IMR-90 (cell line): Measurements from ENCODE around the gene TGOLN2. TPM values are rescaled to one million over a fixed set of nuclear protein-coding genes. Genes with fewer than 3 reads are reported as not detected.
A peak's percentile ranks its signal among the peaks of the same experiment; 100 is the strongest.
"Not testable (repeated sequence)": the region's sequence is repeated elsewhere in the genome, so short reads cannot be mapped to it uniquely, and the experiment has no call there.

ENCODE experiments used
- ATAC-seq: fragments of 200-7000 bp; cut with Tn5 transposase; 2 replicates; pipeline ENCODE4 v1.9.1; 2020; ENCODE audit warnings: low read depth, mild to moderate bottlenecking, moderate library complexity
- BruUV-seq: library from RNA; stranded (reverse); fragments of 400-500 nt; replicated peaks from 2 replicates; lab custom pipeline; 2021; lab: Mats Ljungman, UMichigan
- CTCF ChIA-PET: fragments of 300-600 bp; formaldehyde crosslinking; extraction: SDS; loops from one replicate; lab custom pipeline; 2021; ENCODE audit warnings: antibody characterized with exemption; lab: Yijun Ruan, JAX
- POLR2A ChIA-PET: fragments of 300-600 bp; sonication (Branson Sonifier 250); formaldehyde crosslinking; loops from one replicate; lab custom pipeline; 2022; ENCODE audit warnings: antibody characterized with exemption; ENCODE audit not compliant: unreplicated experiment; lab: Charles Lee
- DNase-seq: peaks from one replicate; pipeline ENCODE4 v3.0.0; 2013
- H2AFZ ChIP-seq: replicated peaks from 2 replicates; pipeline ENCODE3; 2013; ENCODE audit warnings: low read length, mild to moderate bottlenecking; ENCODE audit not compliant: poor library complexity
- H2AK5ac ChIP-seq: 2 replicates; pipeline ENCODE4 v1.6.1; 2013; ENCODE audit warnings: low read depth, low read length, inconsistent platforms
- H2AK9ac ChIP-seq: replicated peaks from 2 replicates; pipeline ENCODE3; 2013; ENCODE audit warnings: mild to moderate bottlenecking, low read depth, low read length, moderate library complexity; ENCODE audit not compliant: poor library complexity
- H2BK120ac ChIP-seq: 2 replicates; pipeline ENCODE4 v1.6.1; 2013; ENCODE audit warnings: low read depth, low read length, inconsistent platforms
- H2BK15ac ChIP-seq: 3 replicates; pipeline ENCODE4 v1.6.1; 2013; ENCODE audit warnings: low read depth, low read length, inconsistent platforms
- H2BK20ac ChIP-seq: 2 replicates; pipeline ENCODE4 v1.6.1; 2013; ENCODE audit warnings: low read depth, mild to moderate bottlenecking, inconsistent platforms, low read length, moderate library complexity
- H2BK5ac ChIP-seq: 2 replicates; pipeline ENCODE4 v1.6.1; 2013; ENCODE audit warnings: mild to moderate bottlenecking, low read depth, low read length, inconsistent platforms; ENCODE audit not compliant: poor library complexity, severe bottlenecking
- H3K14ac ChIP-seq: replicated peaks from 2 replicates; pipeline ENCODE4 v1.6.1; 2013; ENCODE audit warnings: low read depth, low read length, inconsistent platforms
- H3K18ac ChIP-seq: 2 replicates; pipeline ENCODE4 v1.6.1; 2013; ENCODE audit warnings: low read depth, low read length, control low read depth
- H3K23ac ChIP-seq: 2 replicates; pipeline ENCODE4 v1.6.1; 2013; ENCODE audit warnings: low read depth, low read length, inconsistent platforms
- H3K27ac ChIP-seq: 2 replicates; pipeline ENCODE4 v1.5.1; 2013; ENCODE audit warnings: mild to moderate bottlenecking, control low read depth, low read length; ENCODE audit not compliant: insufficient read depth
- H3K27me3 ChIP-seq: 2 replicates; pipeline ENCODE4 v1.6.1; 2013; ENCODE audit warnings: low read length; ENCODE audit not compliant: control insufficient read depth, insufficient read depth
- H3K36me3 ChIP-seq: 2 replicates; pipeline ENCODE4 v1.6.1; 2013; ENCODE audit warnings: low read length, mixed read lengths; ENCODE audit not compliant: control insufficient read depth, insufficient read depth
- H3K4ac ChIP-seq: 2 replicates; pipeline ENCODE4 v1.6.1; 2013; ENCODE audit warnings: low read depth, low read length, inconsistent platforms
- H3K4me1 ChIP-seq: 2 replicates; pipeline ENCODE4 v1.6.1; 2013; ENCODE audit warnings: low read length, mixed read lengths; ENCODE audit not compliant: control insufficient read depth, insufficient read depth
- H3K4me2 ChIP-seq: 2 replicates; pipeline ENCODE4 v1.6.1; 2013; ENCODE audit warnings: low read depth, mild to moderate bottlenecking, control low read depth, low read length, moderate library complexity
- H3K4me3 ChIP-seq: 2 replicates; pipeline ENCODE4 v1.5.1; 2013; ENCODE audit warnings: low read depth, mild to moderate bottlenecking, control low read depth, low read length, moderate library complexity; ENCODE audit not compliant: insufficient read depth
- H3K56ac ChIP-seq: 2 replicates; pipeline ENCODE4 v1.6.1; 2013; ENCODE audit warnings: low read length, inconsistent platforms; ENCODE audit not compliant: insufficient read depth; ENCODE audit errors: extremely low read depth
- H3K79me1 ChIP-seq, 2 experiments: 2 replicates each; pipeline ENCODE4 v1.6.1; 2013; ENCODE audit warnings: low read length in 2 of 2, inconsistent platforms in 1 of 2, low read depth in 1 of 2
- H3K9ac ChIP-seq: 2 replicates; pipeline ENCODE4 v1.6.1; 2013; ENCODE audit warnings: low read depth, low read length, control low read depth
- H3K9me1 ChIP-seq: 2 replicates; pipeline ENCODE4 v1.6.1; 2013; ENCODE audit warnings: low read length, inconsistent platforms; ENCODE audit not compliant: insufficient read depth
- H3K9me3 ChIP-seq: 2 replicates; pipeline ENCODE4 v1.6.1; 2013; ENCODE audit warnings: low read length; ENCODE audit not compliant: control insufficient read depth, insufficient read depth
- H4K20me1 ChIP-seq: 2 replicates; pipeline ENCODE4 v1.6.1; 2013; ENCODE audit warnings: low read length, inconsistent platforms; ENCODE audit not compliant: insufficient read depth
- H4K5ac ChIP-seq: 2 replicates; pipeline ENCODE4 v1.6.1; 2013; ENCODE audit warnings: mild to moderate bottlenecking, low read depth, low read length, control low read depth
- H4K8ac ChIP-seq, 2 experiments: 2 replicates each; pipeline ENCODE4 v1.6.1; 2013; ENCODE audit warnings: low read depth in 2 of 2, low read length in 2 of 2, control low read depth in 1 of 2, inconsistent platforms in 1 of 2
- H4K91ac ChIP-seq: 2 replicates; pipeline ENCODE4 v1.6.1; 2013; ENCODE audit warnings: low read depth, low read length, inconsistent platforms; ENCODE audit not compliant: insufficient read depth
- CEBPB ChIP-seq: IDR thresholded peaks from 2 replicates; pipeline ENCODE4 v1.6.1; 2012; ENCODE audit warnings: low read depth, low read length, improper control_type of control experiment
- MAFK ChIP-seq: IDR thresholded peaks from 2 replicates; pipeline ENCODE4 v1.6.1; 2012; ENCODE audit warnings: low read depth, low read length, improper control_type of control experiment
- WGBS, 2 experiments: methylation state at CpG; one replicate each; pipeline versions ENCODE4 v1.1.5 to v1.1.7; 2013; ENCODE audit warnings: missing lambda C conversion rate in 2 of 2; ENCODE audit not compliant: insufficient read length in 1 of 2; ENCODE audit errors: extremely low coverage in 2 of 2; 5-methylcytosine and 5-hydroxymethylcytosine counted together
- dilution Hi-C: fragments of 300-500 bp; cut with HindIII; formaldehyde crosslinking; loops from one replicate; pipeline ENCODE4 v1.14.3; 2018; ENCODE audit warnings: low sequenced_read_pairs; ENCODE audit not compliant: unreplicated experiment
- in situ Hi-C: fragments of 300-500 bp; cut with MboI; formaldehyde crosslinking; loops from 3 replicates; pipeline ENCODE4 v1.14.3; 2019; ENCODE audit warnings: low sequenced_read_pairs, inconsistent platforms, mixed read lengths
- intact Hi-C: fragments of 100-400 bp; cut with micrococcal nuclease; formaldehyde crosslinking; loops from 2 replicates; pipeline ENCODE4 v1.10.0; 2022
- polyA plus RNA-seq, 3 experiments: library from polyadenylated mRNA; depleted of rRNA; stranded (reverse); fragments of >200 nt; gene quantifications; 2 replicates each; pipeline ENCODE4 v1.2.3, GENCODE V29; 2012; ENCODE audit warnings: low replicate concordance in 1 of 3
- total RNA-seq: library from RNA; depleted of rRNA; stranded (reverse); fragments of >200 nt; gene quantifications from 2 replicates; pipeline ENCODE4 v1.2.3, GENCODE V29; 2012

Gene TGOLN2
- total and polyA plus RNA-seq, 2 of the 4 experiments (the other 2 are of a cell fraction), result 57.7 to 92.3 TPM

- peak overlapping the region; percentile 28; the same call in 1 of the 2 replicates for H3K27ac ChIP-seq
- H3K23ac ChIP-seq, result peak overlapping the region; percentile 56; the same call in 1 of the 2 replicates
- BruUV-seq, result no TSS peak
- 90% methylated on average over 2 of the region's 10 CpGs; no CpG with 5 or more reads in 1 of the 2 experiments for WGBS, 2 experiments
- H3K4ac ChIP-seq, result peak overlapping the region; percentile 47; the same call in 1 of the 2 replicates
- H3K4me2 ChIP-seq, result peak overlapping the region; percentile 100
- no peak overlapping the region for H2BK20ac ChIP-seq
- TF ChIP-seq MAFK (no peak), CEBPB (peak; percentile 86)
- H3K18ac ChIP-seq, result no peak overlapping the region
- H3K14ac ChIP-seq, result peak overlapping the region; percentile 43; the same call in 1 of the 2 replicates
- peaks cover 18 to 81% of the 10 kb centered on the region in 2 experiments for H3K79me1 ChIP-seq
- peaks cover 7% of the 10 kb centered on the region for H3K4me1 ChIP-seq
- H3K4me3 ChIP-seq, result peak overlapping the region; percentile 57
- H2BK15ac ChIP-seq, result no peak overlapping the region
- no peak overlapping the region for H4K91ac ChIP-seq
- peak overlapping the region; percentile 55; the same call in 1 of the 2 replicates for H2BK120ac ChIP-seq
- dilution Hi-C loops (no loop called here), intact Hi-C loops (loop anchor here (5.0 kb wide), 1 partner anchor 227 kb away; no protein-coding TSS in a partner anchor), in situ Hi-C loops (no loop called here)
- H3K36me3 ChIP-seq, result peaks cover 49% of the 10 kb centered on the region
- H3K9me3 ChIP-seq, result no peaks in the 10 kb centered on the region
- H4K8ac ChIP-seq, result no peak overlapping the region
- H3K56ac ChIP-seq, result no peak overlapping the region
- peak overlapping the region; percentile 43 for H2BK5ac ChIP-seq
- peaks cover 50% of the 10 kb centered on the region for H4K20me1 ChIP-seq
- no peak overlapping the region for H2AK9ac ChIP-seq
- POLR2A ChIA-PET, result no interaction called here
- peak overlapping the region; percentile 10; the same call in 1 of the 2 replicates for H3K9ac ChIP-seq
- H3K9me1 ChIP-seq, result peaks cover 9% of the 10 kb centered on the region
- ATAC-seq (no peak), DNase-seq (peak; percentile 35)
- H3K27me3 ChIP-seq, result no peaks in the 10 kb centered on the region
- peak overlapping the region; percentile 20; the same call in 1 of the 2 replicates for H2AK5ac ChIP-seq
- no peak overlapping the region for H2AFZ ChIP-seq
- CTCF ChIA-PET, result no interaction called here
- H4K5ac ChIP-seq, result no peak overlapping the region
Measured at GRCh38 chr2:85324639-85325465, 2.9 kb downstream of the TGOLN2 start.

- H2AK5ac ChIP-seq, H4K91ac ChIP-seq, H3K4me3 ChIP-seq, POLR2A ChIA-PET, H2BK15ac ChIP-seq, H3K56ac ChIP-seq, DNase-seq, H3K4me1 ChIP-seq, in situ Hi-C loops, H3K27me3 ChIP-seq, H3K9ac ChIP-seq, H2BK5ac ChIP-seq, H3K18ac ChIP-seq, H3K23ac ChIP-seq, ATAC-seq, CTCF ChIA-PET, BruUV-seq, H2BK20ac ChIP-seq, H4K5ac ChIP-seq, H2BK120ac ChIP-seq, intact Hi-C loops, H3K14ac ChIP-seq, H3K4me2 ChIP-seq, H3K4ac ChIP-seq, H4K8ac ChIP-seq, dilution Hi-C loops, H2AFZ ChIP-seq, H3K9me3 ChIP-seq, H3K27ac ChIP-seq, H2AK9ac ChIP-seq: not testable (repeated sequence)
- 100% methylated on average over 2 of the region's 11 CpGs; no CpG with 5 or more reads in 1 of the 2 experiments for WGBS, 2 experiments
- peaks cover 13% of the 10 kb centered on the region for H3K9me1 ChIP-seq
- H4K20me1 ChIP-seq, result peaks cover 58% of the 10 kb centered on the region
- H3K36me3 ChIP-seq, result peaks cover 54% of the 10 kb centered on the region
- H3K79me1 ChIP-seq, result peaks cover 24 to 88% of the 10 kb centered on the region in 2 experiments
Measured at GRCh38 chr2:85323988-85324367, 3.8 kb downstream of the TGOLN2 start.
